Stimulated activated naive CD4-positive, alpha-beta T cell treated with Interleukin-2 at 50 U/mL for 16 hours (primary cell): ENCODE results near the gene EDC3.
A peak's percentile ranks its signal among the peaks of the same experiment; 100 is the strongest.
"Not testable (repeated sequence)": the region's sequence is repeated elsewhere in the genome, so short reads cannot be mapped to it uniquely, and the experiment has no call there.

Experiments used
- DNase-seq: peaks from one replicate; lab custom pipeline; 2025; lab: John Stamatoyannopoulos, UW

The EDC3 gene

GRCh38 chr15:74648051-74648842 lies 47.6 kb downstream of the EDC3 start:
- no peak for DNase-seq

- DNase-seq: no peak
These were observed 49.3 kb downstream of the EDC3 start for GRCh38 chr15:74646480-74646879.

- no peak for DNase-seq
These were observed 52.1 kb downstream of the EDC3 start for GRCh38 chr15:74643665-74644204.

- DNase-seq: no peak
These were observed 52.8 kb downstream of the EDC3 start for GRCh38 chr15:74642734-74643664.

GRCh38 chr15:74642348-74642733 lies 53.5 kb downstream of the EDC3 start:
- DNase-seq: no peak

- DNase-seq: no peak
These were observed 54.7 kb downstream of the EDC3 start for GRCh38 chr15:74641151-74641550.

- no peak for DNase-seq
These were observed 58.8 kb downstream of the EDC3 start for GRCh38 chr15:74636984-74637383.

GRCh38 chr15:74635228-74635627 lies 60.6 kb downstream of the EDC3 start:
- DNase-seq: peak; percentile 51

GRCh38 chr15:74633781-74634180 lies 62.0 kb downstream of the EDC3 start:
- no peak for DNase-seq

- no peak for DNase-seq
These were observed 63.2 kb downstream of the EDC3 start for GRCh38 chr15:74632601-74633000.

- DNase-seq: peak; percentile 34
These were observed 63.8 kb downstream of the EDC3 start for GRCh38 chr15:74631935-74632560.

GRCh38 chr15:74631408-74631807 lies 64.4 kb downstream of the EDC3 start:
- DNase-seq: no peak

GRCh38 chr15:74631087-74631385 lies 64.8 kb downstream of the EDC3 start:
- no peak for DNase-seq

GRCh38 chr15:74630284-74631086 lies 65.3 kb downstream of the EDC3 start:
- DNase-seq: no peak

- DNase-seq: not testable (repeated sequence)
These were observed 66.1 kb downstream of the EDC3 start for GRCh38 chr15:74629696-74630095.

GRCh38 chr15:74628949-74629348 lies 66.9 kb downstream of the EDC3 start:
- DNase-seq: no peak

GRCh38 chr15:74628199-74628598 lies 67.6 kb downstream of the EDC3 start:
- DNase-seq: no peak

- no peak for DNase-seq
These were observed 68.1 kb downstream of the EDC3 start for GRCh38 chr15:74627766-74628165.

GRCh38 chr15:74626752-74627692 lies 68.8 kb downstream of the EDC3 start:
- no peak for DNase-seq

GRCh38 chr15:74626336-74626735 lies 69.5 kb downstream of the EDC3 start:
- no peak for DNase-seq

GRCh38 chr15:74625693-74626092 lies 70.1 kb downstream of the EDC3 start:
- no peak for DNase-seq
